ENCODE results near the gene PIP5K1B. TPM values are rescaled to one million over a fixed set of nuclear protein-coding genes. Genes with fewer than 3 reads are reported as not detected.

PIP5K1B gene
- total and polyA plus RNA-seq, 10 of the 15 experiments (the other 5 are each of a cell fraction or from before 2014, with no cell fraction given), result 6.8 to 16.3 (median 10.6) TPM

DNA sequence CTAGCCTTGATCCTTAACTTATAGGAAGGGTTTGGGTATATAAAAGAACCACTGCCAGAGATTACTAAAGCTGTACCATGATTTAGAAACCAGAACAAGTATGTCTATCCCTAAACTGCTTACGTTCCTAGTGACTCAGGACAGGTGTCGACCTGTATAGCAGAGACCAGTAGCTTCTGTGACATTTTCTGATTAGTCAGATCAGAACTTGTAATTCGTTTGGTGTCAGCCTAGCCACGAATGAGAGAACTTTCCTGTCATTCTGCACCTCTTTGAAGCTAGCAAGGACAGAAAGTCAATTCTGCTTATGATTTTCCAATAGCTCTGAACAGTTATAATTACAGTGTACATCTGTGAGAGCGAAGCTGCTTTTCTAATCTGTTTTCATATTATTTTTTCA is 269.4 kb downstream of the PIP5K1B start (continued):
- TF ChIP-seq, protein P1, sequence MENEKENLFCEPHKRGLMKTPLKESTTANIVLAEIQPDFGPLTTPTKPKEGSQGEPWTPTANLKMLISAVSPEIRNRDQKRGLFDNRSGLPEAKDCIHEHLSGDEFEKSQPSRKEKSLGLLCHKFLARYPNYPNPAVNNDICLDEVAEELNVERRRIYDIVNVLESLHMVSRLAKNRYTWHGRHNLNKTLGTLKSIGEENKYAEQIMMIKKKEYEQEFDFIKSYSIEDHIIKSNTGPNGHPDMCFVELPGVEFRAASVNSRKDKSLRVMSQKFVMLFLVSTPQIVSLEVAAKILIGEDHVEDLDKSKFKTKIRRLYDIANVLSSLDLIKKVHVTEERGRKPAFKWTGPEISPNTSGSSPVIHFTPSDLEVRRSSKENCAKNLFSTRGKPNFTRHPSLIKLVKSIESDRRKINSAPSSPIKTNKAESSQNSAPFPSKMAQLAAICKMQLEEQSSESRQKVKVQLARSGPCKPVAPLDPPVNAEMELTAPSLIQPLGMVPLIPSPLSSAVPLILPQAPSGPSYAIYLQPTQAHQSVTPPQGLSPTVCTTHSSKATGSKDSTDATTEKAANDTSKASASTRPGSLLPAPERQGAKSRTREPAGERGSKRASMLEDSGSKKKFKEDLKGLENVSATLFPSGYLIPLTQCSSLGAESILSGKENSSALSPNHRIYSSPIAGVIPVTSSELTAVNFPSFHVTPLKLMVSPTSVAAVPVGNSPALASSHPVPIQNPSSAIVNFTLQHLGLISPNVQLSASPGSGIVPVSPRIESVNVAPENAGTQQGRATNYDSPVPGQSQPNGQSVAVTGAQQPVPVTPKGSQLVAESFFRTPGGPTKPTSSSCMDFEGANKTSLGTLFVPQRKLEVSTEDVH (IDR thresholded peaks at IDR 0.05; ENCODE audit: low read depth, partially characterized antibody), result no peak
- TF ChIP-seq, protein P2, sequence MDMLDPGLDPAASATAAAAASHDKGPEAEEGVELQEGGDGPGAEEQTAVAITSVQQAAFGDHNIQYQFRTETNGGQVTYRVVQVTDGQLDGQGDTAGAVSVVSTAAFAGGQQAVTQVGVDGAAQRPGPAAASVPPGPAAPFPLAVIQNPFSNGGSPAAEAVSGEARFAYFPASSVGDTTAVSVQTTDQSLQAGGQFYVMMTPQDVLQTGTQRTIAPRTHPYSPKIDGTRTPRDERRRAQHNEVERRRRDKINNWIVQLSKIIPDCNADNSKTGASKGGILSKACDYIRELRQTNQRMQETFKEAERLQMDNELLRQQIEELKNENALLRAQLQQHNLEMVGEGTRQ (IDR thresholded peaks at IDR 0.05; ENCODE audit: borderline replicate concordance, low read depth, low read length), result no peak
- TF ChIP-seq MEF2B (IDR thresholded peaks at IDR 0.05; ENCODE audit: partially characterized antibody, poor library complexity, severe bottlenecking) (no peak), ZNF274 (IDR thresholded peaks at IDR 0.05; ENCODE audit: insufficient read depth, insufficient read length) (no peak), ZSCAN29 (IDR thresholded peaks at IDR 0.05) (no peak), ZNF622 (IDR thresholded peaks at IDR 0.05) (no peak), ATF7 (IDR thresholded peaks at IDR 0.05; ENCODE audit: low read depth) (peak; percentile 30; the same call in 1 of the 2 replicates), BCL11A (IDR thresholded peaks at IDR 0.05; ENCODE audit: low read depth, low read length) (peak; percentile 77; the same call in 1 of the 2 replicates), CHD4 (IDR thresholded peaks at IDR 0.05) (no peak), WRNIP1 (IDR thresholded peaks at IDR 0.05; ENCODE audit: borderline replicate concordance, low read depth, low read length) (no peak), TCF7 (IDR thresholded peaks at IDR 0.05; ENCODE audit: borderline replicate concordance) (peak; percentile 80), BHLHE40 (IDR thresholded peaks at IDR 0.05; ENCODE audit: borderline replicate concordance in 1 of 2, low read depth in 2 of 2, low read length in 1 of 2) (no peak), ZNF24 (IDR thresholded peaks at IDR 0.05) (no peak; the same call in 1 of the 2 replicates), RAD21 (IDR thresholded peaks at IDR 0.05; ENCODE audit: insufficient read depth, low read depth, low read length) (no peak), ETV6 (conservative IDR thresholded peaks at IDR 0.05 in 1 of 2, IDR thresholded peaks at IDR 0.05 in 1 of 2; ENCODE audit: borderline replicate concordance in 1 of 2, low read depth in 1 of 2) (peak in 1 of 2 experiments; percentile 19; a peak in 1 of 4 replicates), ESRRA (IDR thresholded peaks at IDR 0.05; ENCODE audit: low read length) (no peak), BMI1 (IDR thresholded peaks at IDR 0.05; ENCODE audit: borderline replicate concordance) (no peak), NR2F1 (conservative IDR thresholded peaks at IDR 0.05) (peak; percentile 47; the same call in 1 of the 2 replicates)
- TF ChIP-seq, protein P3, sequence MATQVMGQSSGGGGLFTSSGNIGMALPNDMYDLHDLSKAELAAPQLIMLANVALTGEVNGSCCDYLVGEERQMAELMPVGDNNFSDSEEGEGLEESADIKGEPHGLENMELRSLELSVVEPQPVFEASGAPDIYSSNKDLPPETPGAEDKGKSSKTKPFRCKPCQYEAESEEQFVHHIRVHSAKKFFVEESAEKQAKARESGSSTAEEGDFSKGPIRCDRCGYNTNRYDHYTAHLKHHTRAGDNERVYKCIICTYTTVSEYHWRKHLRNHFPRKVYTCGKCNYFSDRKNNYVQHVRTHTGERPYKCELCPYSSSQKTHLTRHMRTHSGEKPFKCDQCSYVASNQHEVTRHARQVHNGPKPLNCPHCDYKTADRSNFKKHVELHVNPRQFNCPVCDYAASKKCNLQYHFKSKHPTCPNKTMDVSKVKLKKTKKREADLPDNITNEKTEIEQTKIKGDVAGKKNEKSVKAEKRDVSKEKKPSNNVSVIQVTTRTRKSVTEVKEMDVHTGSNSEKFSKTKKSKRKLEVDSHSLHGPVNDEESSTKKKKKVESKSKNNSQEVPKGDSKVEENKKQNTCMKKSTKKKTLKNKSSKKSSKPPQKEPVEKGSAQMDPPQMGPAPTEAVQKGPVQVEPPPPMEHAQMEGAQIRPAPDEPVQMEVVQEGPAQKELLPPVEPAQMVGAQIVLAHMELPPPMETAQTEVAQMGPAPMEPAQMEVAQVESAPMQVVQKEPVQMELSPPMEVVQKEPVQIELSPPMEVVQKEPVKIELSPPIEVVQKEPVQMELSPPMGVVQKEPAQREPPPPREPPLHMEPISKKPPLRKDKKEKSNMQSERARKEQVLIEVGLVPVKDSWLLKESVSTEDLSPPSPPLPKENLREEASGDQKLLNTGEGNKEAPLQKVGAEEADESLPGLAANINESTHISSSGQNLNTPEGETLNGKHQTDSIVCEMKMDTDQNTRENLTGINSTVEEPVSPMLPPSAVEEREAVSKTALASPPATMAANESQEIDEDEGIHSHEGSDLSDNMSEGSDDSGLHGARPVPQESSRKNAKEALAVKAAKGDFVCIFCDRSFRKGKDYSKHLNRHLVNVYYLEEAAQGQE (IDR thresholded peaks at IDR 0.05; ENCODE audit: low read depth, low read length), result no peak
- TF ChIP-seq, protein P4, sequence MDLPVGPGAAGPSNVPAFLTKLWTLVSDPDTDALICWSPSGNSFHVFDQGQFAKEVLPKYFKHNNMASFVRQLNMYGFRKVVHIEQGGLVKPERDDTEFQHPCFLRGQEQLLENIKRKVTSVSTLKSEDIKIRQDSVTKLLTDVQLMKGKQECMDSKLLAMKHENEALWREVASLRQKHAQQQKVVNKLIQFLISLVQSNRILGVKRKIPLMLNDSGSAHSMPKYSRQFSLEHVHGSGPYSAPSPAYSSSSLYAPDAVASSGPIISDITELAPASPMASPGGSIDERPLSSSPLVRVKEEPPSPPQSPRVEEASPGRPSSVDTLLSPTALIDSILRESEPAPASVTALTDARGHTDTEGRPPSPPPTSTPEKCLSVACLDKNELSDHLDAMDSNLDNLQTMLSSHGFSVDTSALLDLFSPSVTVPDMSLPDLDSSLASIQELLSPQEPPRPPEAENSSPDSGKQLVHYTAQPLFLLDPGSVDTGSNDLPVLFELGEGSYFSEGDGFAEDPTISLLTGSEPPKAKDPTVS (IDR thresholded peaks at IDR 0.05; ENCODE audit: low read depth, low read length), result no peak
